HG03354 (cell line): ENCODE results near the gene PEAK1.

ENCODE experiments used
- ATAC-seq: cut with Tn5 transposase; IDR thresholded peaks from one replicate; pipeline ENCODE4 v1.9.1; 2021; ENCODE audit warnings: mild to moderate bottlenecking; ENCODE audit not compliant: unreplicated experiment, poor library complexity, severe bottlenecking

The PEAK1 gene

GRCh38 chr15:77419836-77420609 is at the start of gene PEAK1:
TSS of gene PEAK1 (minus strand) at chr15:77420104. CDS start at chr15:77181926, 238,178 bp downstream.
- peak; percentile 92 for ATAC-seq

- no peak for ATAC-seq
Measured at GRCh38 chr15:77468896-77469295, 49.0 kb upstream of the PEAK1 start.

GRCh38 chr15:77466521-77466920 is 46.6 kb upstream of the PEAK1 start:
- no peak for ATAC-seq

- no peak for ATAC-seq
Measured at GRCh38 chr15:77464129-77464865, 44.4 kb upstream of the PEAK1 start.

- no peak for ATAC-seq
Measured at GRCh38 chr15:77461486-77461885, 41.6 kb upstream of the PEAK1 start.

GRCh38 chr15:77459031-77459430 is 39.1 kb upstream of the PEAK1 start:
- ATAC-seq, result no peak

GRCh38 chr15:77457905-77458265 is 38.0 kb upstream of the PEAK1 start:
- ATAC-seq, result no peak

GRCh38 chr15:77457191-77457904 is 37.4 kb upstream of the PEAK1 start:
- ATAC-seq, result no peak

GRCh38 chr15:77456746-77457145 is 36.8 kb upstream of the PEAK1 start:
- ATAC-seq, result no peak

GRCh38 chr15:77455696-77456321 is 35.9 kb upstream of the PEAK1 start:
- ATAC-seq, result no peak

GRCh38 chr15:77454951-77455350 is 35.0 kb upstream of the PEAK1 start:
- ATAC-seq, result no peak

- ATAC-seq, result no peak
Measured at GRCh38 chr15:77454265-77454664, 34.4 kb upstream of the PEAK1 start.

GRCh38 chr15:77446840-77447390 is 27.0 kb upstream of the PEAK1 start:
- ATAC-seq, result no peak

GRCh38 chr15:77440378-77440999 is 20.6 kb upstream of the PEAK1 start:
- ATAC-seq, result peak; percentile 92

- ATAC-seq, result no peak
Measured at GRCh38 chr15:77437264-77437663, 17.4 kb upstream of the PEAK1 start.

- ATAC-seq, result no peak
Measured at GRCh38 chr15:77436822-77437221, 16.9 kb upstream of the PEAK1 start.

GRCh38 chr15:77430652-77431051 is 10.7 kb upstream of the PEAK1 start:
- ATAC-seq, result no peak

- no peak for ATAC-seq
Measured at GRCh38 chr15:77430213-77430612, 10.3 kb upstream of the PEAK1 start.

GRCh38 chr15:77426871-77427270 is 7.0 kb upstream of the PEAK1 start:
- ATAC-seq, result no peak
